ENCODE measurements around the gene SIL1.
"Not testable (repeated sequence)": the region's sequence is repeated elsewhere in the genome, so short reads cannot be mapped to it uniquely, and the experiment has no call there.

SIL1 gene

DNA sequence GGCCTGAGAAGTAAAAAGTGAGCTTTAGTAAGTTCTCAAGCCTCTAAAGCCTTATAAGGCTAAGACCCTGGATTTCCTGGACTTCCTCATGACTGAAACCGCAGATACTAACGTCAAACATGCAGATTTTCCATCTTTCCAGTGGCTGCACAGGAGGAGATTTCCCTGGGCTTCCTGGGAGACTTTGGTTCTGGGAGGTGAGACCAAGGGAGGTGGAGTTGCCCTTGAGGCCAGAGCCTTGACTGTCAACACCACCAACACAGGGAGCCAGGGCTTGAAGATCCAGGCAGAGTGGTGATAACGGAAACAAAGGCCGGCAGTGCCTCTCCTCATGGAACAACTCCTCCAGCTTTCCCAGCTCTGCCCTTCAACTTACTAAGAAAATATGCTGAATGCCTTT, 178.3 kb downstream of the SIL1 start:
- TF ChIP-seq POLR2A (IDR thresholded peaks at IDR 0.05; ENCODE audit: low read depth, low read length): no peak
- no peak for DNase-seq (ENCODE audit: insufficient read length, low spot score)
- FAIRE-seq: no peak

- no peak for TF ChIP-seq POLR2A (IDR thresholded peaks at IDR 0.05; ENCODE audit: low read depth, low read length)
- FAIRE-seq: no peak
- no peak for DNase-seq (ENCODE audit: insufficient read length, low spot score)
These were observed 179.0 kb downstream of the SIL1 start for GRCh38 chr5:139019211-139019610.

DNA sequence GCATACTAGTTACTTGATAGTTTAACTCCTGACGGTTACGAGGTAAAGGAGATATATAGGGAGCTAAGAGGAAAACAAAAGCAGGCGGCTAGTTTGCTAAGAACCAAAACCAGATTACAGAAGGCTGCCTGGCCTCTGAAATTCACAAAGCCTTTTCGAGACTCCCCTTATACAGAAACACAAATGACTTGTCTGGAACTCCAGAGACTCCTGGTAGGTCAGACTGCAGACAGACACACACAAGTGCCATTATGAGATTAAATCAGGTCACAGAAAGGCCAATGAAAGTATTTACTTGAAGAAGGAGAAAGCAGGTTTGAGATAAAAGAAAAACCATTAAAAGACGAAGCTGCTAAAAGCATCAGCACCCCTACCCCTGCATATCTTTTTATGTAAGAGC, 180.5 kb downstream of the SIL1 start:
- FAIRE-seq: no peak
- no peak for TF ChIP-seq POLR2A (IDR thresholded peaks at IDR 0.05; ENCODE audit: low read depth, low read length)
- no peak for DNase-seq (ENCODE audit: insufficient read length, low spot score)

DNA sequence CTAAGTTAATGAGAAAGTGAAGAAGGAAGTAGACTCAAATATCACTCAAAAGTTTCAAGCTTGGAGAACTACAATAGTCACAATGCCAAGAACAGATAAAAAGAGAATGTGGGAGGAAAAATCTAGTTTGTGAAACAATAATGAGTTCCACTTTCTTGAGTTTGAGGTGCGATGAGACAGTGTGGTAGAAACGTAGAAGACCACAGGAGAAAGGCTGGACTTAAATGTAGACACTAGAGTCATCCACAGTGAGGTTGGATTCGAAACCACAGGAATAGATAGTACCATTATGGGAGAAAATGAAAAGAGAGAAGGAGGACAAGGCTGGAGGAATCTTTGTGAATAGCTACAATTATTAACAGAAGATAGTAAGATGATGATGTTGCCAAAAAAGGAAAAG, 182.0 kb downstream of the SIL1 start:
- FAIRE-seq (no peak), DNase-seq (ENCODE audit: insufficient read length, low spot score) (no peak)
- no peak for TF ChIP-seq POLR2A (IDR thresholded peaks at IDR 0.05; ENCODE audit: low read depth, low read length)

DNA sequence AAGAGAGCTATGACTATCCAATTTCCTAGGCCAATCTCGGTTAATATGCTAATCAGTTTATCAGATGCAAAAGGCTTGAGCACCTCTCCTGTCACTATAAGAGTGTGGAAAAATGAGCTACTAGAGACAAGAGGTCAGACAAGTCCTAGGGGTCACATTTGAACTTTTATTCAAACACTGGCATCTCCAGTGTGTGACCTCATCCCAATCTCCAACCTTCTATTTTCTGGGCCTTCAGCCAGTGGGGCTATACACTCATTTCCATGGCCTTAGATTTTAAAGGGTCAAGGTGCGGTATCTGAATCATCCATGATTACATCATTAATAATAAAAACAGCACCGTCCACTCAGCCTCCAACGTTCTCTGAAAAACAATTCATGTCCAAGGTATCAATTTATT, 183.4 kb downstream of the SIL1 start:
- FAIRE-seq (peak; percentile 89), DNase-seq (ENCODE audit: insufficient read length, low spot score) (peak; percentile 51)
- no peak for TF ChIP-seq POLR2A (IDR thresholded peaks at IDR 0.05; ENCODE audit: low read depth, low read length)

DNA sequence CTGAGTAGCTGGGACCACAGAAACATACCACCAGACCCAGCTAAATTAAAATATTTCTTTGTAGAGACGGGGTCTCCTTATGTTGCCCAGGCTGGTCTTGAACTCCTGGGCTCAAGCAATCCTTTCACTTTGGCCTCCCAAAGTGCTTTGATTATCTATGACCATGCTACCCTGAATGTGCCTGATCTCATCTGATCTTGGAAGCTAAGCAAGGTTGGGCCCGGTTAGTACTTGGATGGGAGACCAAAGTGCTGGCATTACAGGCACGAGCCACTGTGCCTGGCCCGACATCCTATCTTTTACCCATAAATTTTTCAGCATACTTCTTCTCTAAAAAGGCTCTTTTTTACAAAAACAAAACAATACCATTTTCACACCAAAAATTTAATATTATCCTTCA, 186.0 kb downstream of the SIL1 start:
- DNase-seq (ENCODE audit: insufficient read length, low spot score): no peak
- TF ChIP-seq POLR2A (IDR thresholded peaks at IDR 0.05; ENCODE audit: low read depth, low read length): no peak
- FAIRE-seq: no peak

DNA sequence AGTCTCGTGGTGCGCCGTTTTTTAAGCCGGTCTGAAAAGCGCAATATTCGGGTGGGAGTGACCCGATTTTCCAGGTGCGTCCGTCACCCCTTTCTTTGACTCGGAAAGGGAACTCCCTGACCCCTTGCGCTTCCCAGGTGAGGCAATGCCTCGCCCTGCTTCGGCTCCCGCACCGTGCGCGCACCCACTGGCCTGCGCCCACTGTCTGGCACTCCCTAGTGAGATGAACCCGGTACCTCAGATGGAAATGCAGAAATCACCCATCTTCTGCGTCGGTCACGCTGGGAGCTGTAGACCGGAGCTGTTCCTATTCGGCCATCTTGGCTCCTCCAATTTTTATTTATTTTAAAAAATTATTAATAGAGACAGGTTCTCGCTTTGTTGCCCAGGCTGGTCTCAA, 187.0 kb downstream of the SIL1 start:
- not testable (repeated sequence) for DNase-seq (ENCODE audit: insufficient read length, low spot score); FAIRE-seq

- no peak for TF ChIP-seq POLR2A (IDR thresholded peaks at IDR 0.05; ENCODE audit: low read depth, low read length)
- DNase-seq (ENCODE audit: insufficient read length, low spot score) (no peak), FAIRE-seq (peak; percentile 23)
These were observed 193.5 kb downstream of the SIL1 start for GRCh38 chr5:139004374-139005307.

GRCh38 chr5:138999674-139000073, 198.5 kb downstream of the SIL1 start:
- DNase-seq (ENCODE audit: insufficient read length, low spot score) (no peak), FAIRE-seq (no peak)
- TF ChIP-seq POLR2A (IDR thresholded peaks at IDR 0.05; ENCODE audit: low read depth, low read length): no peak

GRCh38 chr5:138998521-138998920, 199.6 kb downstream of the SIL1 start:
- DNase-seq (ENCODE audit: insufficient read length, low spot score): no peak
- no peak for FAIRE-seq
- no peak for TF ChIP-seq POLR2A (IDR thresholded peaks at IDR 0.05; ENCODE audit: low read depth, low read length)

DNA sequence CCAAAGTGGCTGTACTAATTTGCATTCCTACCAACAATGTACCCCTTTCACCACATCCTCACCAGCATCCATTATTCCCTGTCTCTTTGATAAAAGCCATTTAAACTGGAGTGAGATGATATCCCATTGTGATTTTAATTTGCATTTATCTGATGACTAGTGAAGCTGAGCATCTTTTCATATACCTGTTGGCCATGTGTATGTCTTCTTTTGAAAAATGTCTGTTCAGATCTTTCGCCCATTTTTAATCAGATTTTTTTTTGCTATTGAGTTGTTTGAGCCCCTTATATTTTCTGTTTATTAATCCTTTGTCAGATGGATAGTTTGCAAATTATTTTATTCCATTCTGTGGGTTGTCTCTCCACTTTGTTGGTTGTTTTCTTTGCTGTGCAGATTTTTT, 202.0 kb downstream of the SIL1 start:
- FAIRE-seq: no peak
- DNase-seq (ENCODE audit: insufficient read length, low spot score): no peak
- TF ChIP-seq POLR2A (IDR thresholded peaks at IDR 0.05; ENCODE audit: low read depth, low read length): no peak

DNA sequence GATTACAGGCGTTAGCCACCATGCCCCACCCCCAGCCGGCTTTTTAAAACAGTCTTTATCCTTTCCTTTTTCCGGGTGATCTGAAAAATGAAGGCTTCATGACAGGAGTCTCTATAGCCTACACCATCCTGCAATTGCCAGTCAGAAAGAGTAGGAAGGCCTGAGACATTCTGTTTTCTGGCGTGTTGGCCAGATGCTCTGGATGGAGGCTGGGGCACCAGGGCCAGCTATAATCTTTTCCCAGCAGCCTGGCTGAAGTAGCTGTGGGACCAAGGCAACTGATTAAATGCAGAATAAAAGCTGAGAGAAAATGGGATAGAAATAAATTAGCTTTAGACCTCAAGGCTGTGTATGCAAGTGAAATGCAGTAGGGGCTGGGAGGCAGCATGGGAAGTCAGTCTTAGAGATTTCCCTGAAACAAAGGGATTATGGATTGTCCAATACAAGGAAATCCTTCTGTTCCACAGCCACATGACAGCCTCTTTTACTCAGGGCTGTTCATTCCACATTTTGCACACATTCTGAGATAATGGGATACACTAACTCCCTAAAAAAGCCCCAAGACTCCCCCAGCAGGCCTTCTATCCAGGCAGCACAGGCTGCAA, 207.1 kb downstream of the SIL1 start:
- DNase-seq (ENCODE audit: insufficient read length, low spot score): no peak
- no peak for FAIRE-seq
- no peak for TF ChIP-seq POLR2A (IDR thresholded peaks at IDR 0.05; ENCODE audit: low read depth, low read length)

GRCh38 chr5:138989720-138990119, 208.4 kb downstream of the SIL1 start:
- no peak for FAIRE-seq
- TF ChIP-seq POLR2A (IDR thresholded peaks at IDR 0.05; ENCODE audit: low read depth, low read length): no peak

GRCh38 chr5:138986186-138986800, 211.9 kb downstream of the SIL1 start:
- TF ChIP-seq POLR2A (IDR thresholded peaks at IDR 0.05; ENCODE audit: low read depth, low read length): no peak
- FAIRE-seq: no peak

More at GRCh38 chr5:138989720-138990119, 208.4 kb downstream of the SIL1 start:
- DNase-seq (ENCODE audit: insufficient read length, low spot score): no peak

More at GRCh38 chr5:138986186-138986800, 211.9 kb downstream of the SIL1 start:
- DNase-seq (ENCODE audit: insufficient read length, low spot score): no peak

Data from H54 (cell line).